Measurements from ENCODE around the gene SYDE2.

The SYDE2 gene

GRCh38 chr1:85240643-85241042 lies 39.8 kb upstream of the SYDE2 start:
- no peak for TF ChIP-seq CTCF (IDR thresholded peaks at IDR 0.05; ENCODE audit: extremely low read depth, insufficient read depth, missing control alignments)
- DNase-seq (ENCODE audit: low spot score), result no peak
- in situ Hi-C loops (cut with MboI; ENCODE audit: low pct_unique_long_range_greater_than_20kb, low sequenced_read_pairs, unreplicated experiment), result loop anchor here (25.0 kb wide), 1 partner anchor 128 kb away; no protein-coding TSS in a partner anchor

- peak; percentile 28 for DNase-seq (ENCODE audit: low spot score)
- peak; percentile 34 for TF ChIP-seq CTCF (IDR thresholded peaks at IDR 0.05; ENCODE audit: extremely low read depth, insufficient read depth, missing control alignments)
- in situ Hi-C loops (cut with MboI; ENCODE audit: low pct_unique_long_range_greater_than_20kb, low sequenced_read_pairs, unreplicated experiment), result loop anchor here (25.0 kb wide), 1 partner anchor 128 kb away; no protein-coding TSS in a partner anchor
Measured at GRCh38 chr1:85240174-85240601, 39.4 kb upstream of the SYDE2 start.

GRCh38 chr1:85237613-85238012 lies 36.8 kb upstream of the SYDE2 start:
- in situ Hi-C loops (cut with MboI; ENCODE audit: low pct_unique_long_range_greater_than_20kb, low sequenced_read_pairs, unreplicated experiment), result loop anchor here (25.0 kb wide), 1 partner anchor 125 kb away; no protein-coding TSS in a partner anchor
- TF ChIP-seq CTCF (IDR thresholded peaks at IDR 0.05; ENCODE audit: extremely low read depth, insufficient read depth, missing control alignments), result no peak
- DNase-seq (ENCODE audit: low spot score), result no peak

- TF ChIP-seq CTCF (IDR thresholded peaks at IDR 0.05; ENCODE audit: extremely low read depth, insufficient read depth, missing control alignments), result peak; percentile 34
- in situ Hi-C loops (cut with MboI; ENCODE audit: low pct_unique_long_range_greater_than_20kb, low sequenced_read_pairs, unreplicated experiment), result loop anchor here (25.0 kb wide), 1 partner anchor 118 kb away; no protein-coding TSS in a partner anchor
Measured at GRCh38 chr1:85230305-85230977, 29.6 kb upstream of the SYDE2 start.

GRCh38 chr1:85229574-85230097 lies 28.8 kb upstream of the SYDE2 start:
- no peak for TF ChIP-seq CTCF (IDR thresholded peaks at IDR 0.05; ENCODE audit: extremely low read depth, insufficient read depth, missing control alignments)
- in situ Hi-C loops (cut with MboI; ENCODE audit: low pct_unique_long_range_greater_than_20kb, low sequenced_read_pairs, unreplicated experiment), result loop anchor here (25.0 kb wide), 1 partner anchor 117 kb away; no protein-coding TSS in a partner anchor
- DNase-seq (ENCODE audit: low spot score), result no peak

More at GRCh38 chr1:85230305-85230977, 29.6 kb upstream of the SYDE2 start:
- no peak for DNase-seq (ENCODE audit: low spot score)

GRCh38 chr1:85228972-85229371 lies 28.2 kb upstream of the SYDE2 start:
- TF ChIP-seq CTCF (IDR thresholded peaks at IDR 0.05; ENCODE audit: extremely low read depth, insufficient read depth, missing control alignments), result no peak
- no peak for DNase-seq (ENCODE audit: low spot score)
- in situ Hi-C loops (cut with MboI; ENCODE audit: low pct_unique_long_range_greater_than_20kb, low sequenced_read_pairs, unreplicated experiment), result loop anchor here (25.0 kb wide), 1 partner anchor 117 kb away; no protein-coding TSS in a partner anchor
